ENCODE data around the gene RNF157.
A peak's percentile ranks its signal among the peaks of the same experiment; 100 is the strongest.

The RNF157 gene

DNA sequence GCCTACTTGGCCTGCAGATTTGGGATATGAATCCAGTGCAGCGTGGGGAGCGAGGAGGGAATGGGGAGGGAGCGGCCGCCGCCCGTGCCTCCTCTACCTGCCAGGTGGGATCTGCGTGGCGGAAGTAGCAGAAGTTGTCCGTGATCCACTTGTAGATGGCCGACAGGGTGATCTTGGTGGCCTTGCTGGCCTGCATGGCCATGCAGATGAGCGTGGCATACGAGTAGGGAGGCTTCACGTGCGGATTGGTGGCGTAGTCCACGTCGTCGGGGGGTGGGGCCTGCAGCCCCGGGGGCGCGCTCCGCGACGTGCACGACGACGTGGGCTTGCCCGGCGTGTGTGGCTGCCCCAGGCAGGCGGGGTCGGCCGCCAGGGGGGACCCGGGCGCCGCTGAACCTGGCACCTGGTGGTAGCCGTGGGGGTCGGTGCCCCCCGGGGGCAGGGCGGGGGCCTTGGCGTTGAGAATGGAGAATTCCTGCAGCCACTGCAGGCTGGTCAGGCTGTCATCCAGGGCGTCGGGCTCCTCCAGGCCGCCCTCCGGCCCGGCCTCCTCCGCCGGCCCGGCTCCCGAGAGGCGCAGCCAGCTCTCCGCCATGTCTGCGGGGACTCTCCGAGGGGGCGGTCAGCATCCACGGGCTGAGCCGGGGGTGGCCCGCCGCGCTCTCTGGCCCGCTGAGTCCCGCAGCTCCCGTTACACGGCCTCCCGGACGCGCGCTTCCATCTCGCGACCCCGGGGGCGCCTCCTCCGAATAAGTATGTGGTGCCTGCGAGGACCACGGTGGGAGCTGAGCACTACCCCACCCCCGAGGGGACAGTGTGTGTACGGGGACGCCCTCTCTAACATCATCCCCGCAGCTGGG is 100.3 kb downstream of the RNF157 start:
- DNase-seq = peak in 1 of 2 experiments; percentile 41
- TF ChIP-seq POLR2A (IDR thresholded peaks at IDR 0.05; ENCODE audit: low read length) (no peak), GATA1 (IDR thresholded peaks at IDR 0.05; ENCODE audit: low read depth, low read length) (no peak)

DNA sequence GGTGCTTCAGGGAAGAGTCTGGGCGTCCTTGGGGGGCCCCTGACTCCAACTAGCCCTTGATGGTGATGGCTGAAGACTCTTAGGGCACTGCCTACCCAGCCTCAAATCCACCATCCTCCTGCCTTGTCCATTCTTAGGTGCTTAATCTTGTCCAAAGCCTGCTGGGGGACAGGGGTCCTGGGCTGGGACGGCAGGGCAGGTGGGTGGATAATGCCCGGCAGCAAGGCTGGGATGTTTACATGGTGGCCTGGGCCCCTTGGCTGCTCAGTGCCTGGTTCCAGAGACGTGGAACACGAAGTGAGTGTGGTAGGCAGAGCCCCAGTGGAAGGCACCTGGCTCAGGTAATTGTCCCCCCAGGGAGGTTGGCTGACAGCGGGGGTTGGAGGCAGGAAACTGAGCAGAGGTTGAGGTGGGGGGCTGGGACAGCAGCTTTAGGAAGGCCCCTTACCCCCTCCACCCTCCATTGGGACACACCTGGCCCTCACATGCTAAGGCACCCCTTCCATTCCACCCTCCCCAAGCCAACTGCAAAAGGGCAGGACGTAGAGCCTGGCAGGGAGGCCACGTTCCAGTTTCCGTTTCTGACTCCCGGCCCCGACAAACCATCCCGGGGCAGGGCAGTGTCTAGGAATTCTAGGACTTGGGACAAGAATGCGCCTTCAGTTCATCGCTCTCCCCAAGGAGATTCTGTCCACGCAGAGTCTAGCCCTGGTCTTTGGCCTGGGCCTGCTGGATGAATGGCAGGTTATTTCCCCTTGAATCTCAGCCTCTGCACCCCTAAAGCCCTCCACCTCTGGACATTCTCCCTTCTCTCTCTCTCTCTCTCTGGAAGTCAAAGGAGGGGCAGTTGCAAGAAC is 101.2 kb downstream of the RNF157 start:
- no peak for TF ChIP-seq POLR2A (IDR thresholded peaks at IDR 0.05; ENCODE audit: low read length)
- no peak for TF ChIP-seq GATA1 (IDR thresholded peaks at IDR 0.05; ENCODE audit: low read depth, low read length)
- DNase-seq = no peak

DNA sequence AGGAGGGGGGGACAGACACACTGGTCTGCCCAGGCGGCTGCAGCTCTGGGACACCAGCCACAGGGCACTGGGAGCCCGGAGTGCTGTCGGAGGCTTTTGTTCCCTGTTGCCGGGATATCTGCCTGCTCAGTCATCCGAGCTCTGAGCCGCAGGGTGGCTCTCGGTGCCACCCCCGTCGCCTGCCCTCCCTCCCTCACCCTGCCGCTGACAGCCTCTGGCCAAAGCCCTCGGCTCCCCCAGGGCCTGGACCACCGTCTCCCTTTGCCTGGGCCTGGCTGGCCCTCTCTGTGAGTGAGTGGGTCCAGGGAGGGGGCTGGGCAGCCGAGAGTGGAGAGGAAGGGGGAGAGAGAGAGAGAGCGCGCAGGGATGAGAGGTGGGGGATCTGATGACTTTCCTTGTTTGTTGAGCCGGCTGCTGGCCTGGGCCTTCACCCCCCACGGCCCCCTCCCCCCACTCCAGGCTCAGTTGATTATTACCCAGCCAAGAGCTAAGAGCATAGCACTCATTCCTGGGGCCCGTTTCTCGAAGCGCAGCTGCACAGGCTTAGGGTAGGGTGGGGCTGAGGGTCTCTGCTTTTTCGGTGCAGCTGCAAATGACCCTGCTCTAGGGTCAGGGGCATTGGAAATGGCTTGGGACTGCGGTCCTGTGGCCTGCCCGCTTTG is 101.9 kb downstream of the RNF157 start:
- TF ChIP-seq GATA1 (IDR thresholded peaks at IDR 0.05; ENCODE audit: low read depth, low read length) = no peak
- TF ChIP-seq POLR2A (IDR thresholded peaks at IDR 0.05; ENCODE audit: low read length) = no peak

DNA sequence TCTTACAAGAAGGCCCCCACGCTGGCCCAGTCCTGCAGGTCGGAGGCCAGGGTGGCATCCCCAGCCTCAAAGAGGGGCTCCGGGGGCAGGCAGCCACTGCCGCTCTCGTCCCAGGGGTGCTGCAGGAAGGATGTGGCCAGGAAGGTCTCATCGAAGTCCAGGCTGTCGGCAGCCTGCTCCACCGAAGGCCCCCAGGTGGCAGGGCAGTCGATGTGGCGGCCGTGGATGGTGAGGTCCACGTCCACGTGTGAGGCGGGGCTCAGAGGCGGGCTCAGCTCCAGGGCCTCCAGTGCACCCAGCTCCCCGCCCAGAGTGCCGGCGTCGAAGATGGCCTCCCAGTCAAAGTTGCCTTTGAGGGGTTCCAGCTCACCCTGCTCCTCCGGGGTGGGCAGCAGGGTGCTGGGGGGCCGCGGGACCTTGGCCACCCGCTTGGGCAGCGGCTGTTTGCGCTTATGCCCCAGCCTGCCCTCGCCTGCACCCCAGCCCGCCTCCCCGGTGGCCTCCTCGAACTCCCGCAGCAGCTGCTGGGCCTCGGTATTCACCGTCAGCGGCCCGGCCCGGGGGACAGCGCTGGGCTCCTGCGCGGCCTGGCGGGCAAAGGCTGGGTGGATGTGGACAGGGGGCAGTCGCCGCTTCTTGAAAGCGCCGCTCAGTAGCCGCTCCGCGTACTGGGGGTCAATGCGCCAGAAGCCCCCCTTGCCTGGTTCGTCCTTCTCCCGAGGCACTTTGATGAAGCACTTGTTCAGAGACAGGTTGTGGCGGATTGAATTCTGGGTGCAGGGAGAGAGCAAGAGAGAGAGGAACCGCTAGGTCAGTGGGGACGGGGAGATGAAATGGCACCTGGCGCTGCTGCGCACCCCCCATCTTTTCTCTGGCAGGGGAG is 102.7 kb downstream of the RNF157 start:
- TF ChIP-seq GATA1 (IDR thresholded peaks at IDR 0.05; ENCODE audit: low read depth, low read length) = no peak
- no peak for TF ChIP-seq POLR2A (IDR thresholded peaks at IDR 0.05; ENCODE audit: low read length)
- DNase-seq = no peak

More for the DNA sequence above, 101.9 kb downstream of the RNF157 start:
- DNase-seq = no peak

DNA sequence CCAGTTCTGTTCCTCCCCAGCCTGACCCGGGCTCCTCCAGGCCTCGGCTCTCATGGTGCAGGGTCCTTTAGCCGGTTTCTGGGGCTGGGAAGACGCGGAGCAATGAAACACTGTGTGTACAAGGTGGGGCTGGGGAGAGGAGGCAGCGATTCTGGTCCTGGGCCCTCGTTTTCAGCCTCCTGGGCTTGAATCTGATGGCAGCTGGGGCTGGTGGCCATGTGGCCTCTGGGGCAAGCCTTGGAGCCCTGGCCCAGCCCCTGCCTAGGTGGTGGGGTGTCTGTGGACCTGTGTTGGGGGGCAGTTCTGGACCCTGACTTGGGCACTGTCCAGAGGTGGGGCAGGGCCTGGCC is 103.3 kb downstream of the RNF157 start:
- TF ChIP-seq POLR2A (IDR thresholded peaks at IDR 0.05; ENCODE audit: low read length) = no peak
- no peak for TF ChIP-seq GATA1 (IDR thresholded peaks at IDR 0.05; ENCODE audit: low read depth, low read length)
- DNase-seq = no peak

DNA sequence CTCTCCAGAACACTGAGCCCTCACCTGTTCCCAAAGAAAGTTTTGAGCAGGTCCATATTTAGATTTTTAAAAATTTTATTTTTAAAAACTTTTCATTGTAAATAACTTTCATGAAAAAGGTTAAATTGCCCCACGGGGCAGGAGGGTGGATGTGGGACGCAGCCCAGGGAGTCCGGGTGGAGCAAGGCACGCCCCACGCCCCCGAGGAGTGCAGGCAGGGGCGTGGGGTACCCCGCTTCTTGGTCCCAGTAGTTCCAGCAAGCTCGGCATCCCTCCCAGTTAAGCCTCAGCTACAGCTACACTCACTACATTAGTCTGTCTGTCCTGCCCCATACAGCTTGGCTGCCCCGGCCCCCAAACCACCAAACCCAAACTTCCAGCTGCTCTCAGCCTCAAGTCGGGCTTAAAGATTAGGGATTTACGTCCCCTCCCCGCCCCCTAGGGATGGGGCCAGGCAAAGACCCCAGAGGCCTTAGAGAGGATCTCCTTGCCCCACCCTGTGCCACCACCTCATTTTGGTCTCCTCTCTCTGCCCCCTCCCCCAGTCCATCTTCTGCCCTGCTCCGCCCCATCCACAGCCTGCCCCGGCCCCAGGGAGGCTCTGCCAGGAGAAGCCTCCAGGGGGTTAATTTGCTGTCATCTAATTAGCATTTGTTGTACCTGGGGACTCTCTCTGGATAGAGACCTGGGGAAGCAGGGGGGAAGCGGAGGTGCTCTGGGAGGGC is 103.9 kb downstream of the RNF157 start:
- TF ChIP-seq POLR2A (IDR thresholded peaks at IDR 0.05; ENCODE audit: low read length) (no peak), GATA1 (IDR thresholded peaks at IDR 0.05; ENCODE audit: low read depth, low read length) (no peak)
- DNase-seq = no peak

DNA sequence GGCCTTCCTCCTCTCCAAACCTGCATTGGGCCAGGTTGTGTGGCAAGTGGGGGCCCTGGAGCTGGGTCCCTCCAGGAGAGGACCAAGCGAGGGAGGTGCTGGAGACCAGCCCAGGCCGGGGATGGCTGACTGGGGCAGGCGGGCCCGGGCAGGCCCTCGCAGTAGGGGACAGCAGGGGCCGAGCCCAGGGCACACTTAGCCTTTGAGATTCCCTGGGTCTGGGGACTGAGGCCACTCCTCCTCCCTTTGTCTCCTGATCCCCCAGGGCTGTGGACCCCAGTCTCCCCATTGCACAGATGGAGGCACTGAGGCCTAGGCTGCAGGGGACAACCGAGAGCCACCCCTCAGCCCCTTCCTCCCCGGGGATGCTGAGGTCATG is 104.5 kb downstream of the RNF157 start:
- DNase-seq = no peak
- TF ChIP-seq GATA1 (IDR thresholded peaks at IDR 0.05; ENCODE audit: low read depth, low read length) = no peak
- TF ChIP-seq POLR2A (IDR thresholded peaks at IDR 0.05; ENCODE audit: low read length) = no peak

DNA sequence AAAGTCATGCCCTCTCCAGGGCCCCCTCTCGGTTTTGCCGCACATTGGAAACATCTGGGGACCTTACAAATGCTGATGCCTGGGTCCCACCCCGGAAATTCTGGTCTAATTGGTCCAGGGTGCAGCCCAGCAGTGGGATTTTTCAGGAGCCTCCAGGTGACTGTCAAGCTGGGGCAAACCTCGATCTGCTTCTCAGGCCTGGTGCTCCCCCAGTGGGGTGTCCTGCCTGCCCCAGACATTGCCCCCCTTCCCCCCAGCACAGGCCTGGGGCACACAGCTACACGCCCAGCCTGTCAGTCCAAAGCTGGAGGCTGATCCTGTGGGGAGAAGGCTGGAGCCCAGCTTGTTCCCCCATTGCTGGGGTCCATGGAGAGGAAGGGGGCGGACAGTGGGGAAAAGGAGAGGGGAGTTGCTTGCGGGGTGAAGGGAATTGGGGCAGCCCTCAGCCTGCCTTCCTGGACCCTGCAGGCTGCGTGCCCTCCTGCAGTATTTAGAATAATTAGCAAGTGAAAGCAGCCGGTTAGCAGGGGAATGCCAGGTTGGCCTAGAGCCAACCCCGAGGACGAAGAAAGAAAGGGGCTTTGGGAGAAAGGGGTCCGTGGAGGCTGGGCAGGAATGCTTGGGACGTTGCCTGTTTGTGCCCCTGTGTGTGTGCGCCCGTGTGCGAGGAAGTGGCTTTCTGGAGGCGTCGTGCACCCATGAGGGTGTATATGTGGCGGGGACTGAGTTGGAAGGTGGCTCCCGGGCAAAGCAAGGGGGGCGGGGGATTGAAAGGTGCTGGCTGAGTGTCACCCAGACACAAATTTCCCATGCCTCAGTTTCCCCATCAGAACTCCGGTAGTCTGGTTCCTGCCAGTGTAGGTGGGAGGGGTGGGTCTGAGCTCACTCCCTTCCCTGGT is 105.1 kb downstream of the RNF157 start:
- TF ChIP-seq POLR2A (IDR thresholded peaks at IDR 0.05; ENCODE audit: low read length) (no peak), GATA1 (IDR thresholded peaks at IDR 0.05; ENCODE audit: low read depth, low read length) (no peak)
- DNase-seq = no peak

DNA sequence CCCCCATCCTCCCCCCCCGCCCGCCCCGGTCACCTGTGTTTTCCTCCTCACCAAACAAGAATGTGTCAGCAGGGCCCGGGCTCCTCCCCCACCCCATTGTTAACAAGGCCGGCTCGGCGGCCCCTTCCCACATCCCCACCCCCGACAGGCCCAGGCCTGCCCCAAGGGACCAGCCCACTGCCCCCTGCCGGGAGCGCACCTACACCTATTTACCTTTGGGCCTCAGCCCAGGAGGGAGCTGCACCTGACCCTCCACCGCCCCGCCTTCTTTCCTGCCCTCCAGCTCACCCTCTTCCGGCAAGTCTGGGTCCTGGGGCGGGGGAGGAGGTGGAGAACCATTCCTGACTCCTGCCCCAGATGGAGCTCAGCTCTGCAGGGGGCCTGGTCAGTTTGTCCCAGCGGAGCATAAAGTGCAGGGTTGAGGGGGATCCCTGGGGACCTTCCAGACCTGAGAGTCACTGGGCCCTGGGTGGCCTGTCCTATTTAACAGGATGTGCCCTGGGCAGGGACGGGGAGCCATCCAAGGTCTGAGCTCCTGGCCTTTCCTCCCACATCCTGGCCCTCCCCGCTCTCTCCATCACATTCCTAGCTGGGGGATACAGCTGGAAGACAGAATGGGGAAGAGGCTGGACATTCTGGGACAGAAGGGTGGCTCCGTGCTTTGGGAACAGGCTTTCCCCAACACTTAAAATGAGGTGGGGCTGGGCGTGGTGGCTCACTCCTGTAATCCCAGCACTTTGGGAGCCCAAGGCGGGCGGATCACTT is 107.5 kb downstream of the RNF157 start:
- TF ChIP-seq POLR2A (IDR thresholded peaks at IDR 0.05; ENCODE audit: low read length) = no peak
- TF ChIP-seq GATA1 (IDR thresholded peaks at IDR 0.05; ENCODE audit: low read depth, low read length) = no peak
- no peak for DNase-seq

DNA sequence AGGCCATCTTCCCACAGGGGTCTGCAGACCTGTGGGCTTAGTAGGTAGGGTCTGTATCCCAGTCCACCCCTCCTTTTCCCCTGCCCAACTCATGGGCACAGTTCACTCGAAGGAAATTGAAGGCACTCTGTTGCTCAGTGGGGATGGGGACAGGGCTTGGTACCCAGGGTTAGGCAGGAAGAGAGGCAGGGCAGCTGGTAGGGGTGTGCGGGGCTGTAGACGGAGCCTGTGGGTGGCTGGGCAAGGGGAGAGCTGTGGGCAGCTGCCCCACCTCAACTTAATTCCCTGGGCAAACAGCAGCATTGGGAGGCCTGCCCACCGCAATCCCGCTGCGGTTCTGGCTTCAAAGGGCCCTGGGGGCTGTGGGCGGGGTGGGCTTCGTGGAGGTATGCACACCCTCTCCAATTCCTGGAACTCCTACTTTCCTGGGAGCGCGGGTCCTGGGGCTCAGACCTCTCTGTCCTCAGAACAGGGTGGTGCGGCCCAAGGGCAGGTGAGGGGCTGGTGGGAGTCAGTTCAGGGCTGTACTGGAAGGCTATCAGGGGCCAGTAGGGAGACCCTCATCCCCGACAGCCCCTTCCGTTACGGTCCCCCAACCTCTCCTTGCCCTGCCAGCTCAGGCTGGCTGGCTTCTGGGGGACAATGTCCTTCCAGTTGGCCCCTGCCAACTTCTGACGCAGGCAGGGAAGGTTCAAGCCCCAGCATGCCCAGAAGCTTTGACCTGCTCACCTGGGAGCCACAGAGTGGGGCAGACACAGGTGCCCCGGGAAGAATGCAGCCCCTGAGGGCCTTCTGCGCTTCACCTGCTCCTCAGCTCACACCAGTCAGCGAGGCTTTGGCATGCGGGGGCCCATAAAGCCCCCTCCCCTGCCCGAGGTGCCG is 108.4 kb downstream of the RNF157 start:
- no peak for TF ChIP-seq POLR2A (IDR thresholded peaks at IDR 0.05; ENCODE audit: low read length)
- TF ChIP-seq GATA1 (IDR thresholded peaks at IDR 0.05; ENCODE audit: low read depth, low read length) = no peak
- DNase-seq = no peak
